Neural crest cell (in vitro differentiated cells): ENCODE results near the gene KDM3B. TPM values are rescaled to one million over a fixed set of nuclear protein-coding genes. Genes with fewer than 3 reads are reported as not detected.

Experiments
- DNase-seq: peaks from one replicate; pipeline ENCODE4 v3.0.0; 2021; ENCODE audit warnings: low read depth, mixed read lengths, low spot score
- H3K27ac Mint-ChIP-seq: one replicate; pipeline ENCODE4 v1.8.0; 2021; ENCODE audit warnings: mild to moderate bottlenecking, mixed read lengths; ENCODE audit not compliant: unreplicated experiment
- H3K27me3 Mint-ChIP-seq: 2 replicates; pipeline ENCODE4 v1.8.0; 2021; ENCODE audit warnings: low read depth, mild to moderate bottlenecking, mixed read lengths
- H3K36me3 Mint-ChIP-seq: 2 replicates; pipeline ENCODE4 v1.8.0; 2021; ENCODE audit warnings: low read depth, mild to moderate bottlenecking, mixed read lengths
- H3K4me1 Mint-ChIP-seq: 2 replicates; pipeline ENCODE4 v1.8.0; 2021; ENCODE audit warnings: mixed read lengths
- H3K4me3 Mint-ChIP-seq: one replicate; pipeline ENCODE4 v1.8.0; 2021; ENCODE audit warnings: mild to moderate bottlenecking, mixed read lengths
- H3K9me3 Mint-ChIP-seq: 2 replicates; pipeline ENCODE4 v1.8.0; 2021; ENCODE audit warnings: mixed read lengths
- total RNA-seq: library from RNA; stranded (reverse); gene quantifications from 2 replicates; pipeline ENCODE4 v1.2.1, GENCODE V29; 2021
- TF ChIP-seq, protein P1 (sequence below): fragments of 200-600 bp; sonication (generic); conservative IDR thresholded peaks from 2 replicates; pipeline ENCODE4 v1.5.0; 2021; ENCODE audit warnings: antibody characterized with exemption, mild to moderate bottlenecking

Gene KDM3B
- total RNA-seq, 1 donor from 2014 or later = 100 TPM

DNA sequence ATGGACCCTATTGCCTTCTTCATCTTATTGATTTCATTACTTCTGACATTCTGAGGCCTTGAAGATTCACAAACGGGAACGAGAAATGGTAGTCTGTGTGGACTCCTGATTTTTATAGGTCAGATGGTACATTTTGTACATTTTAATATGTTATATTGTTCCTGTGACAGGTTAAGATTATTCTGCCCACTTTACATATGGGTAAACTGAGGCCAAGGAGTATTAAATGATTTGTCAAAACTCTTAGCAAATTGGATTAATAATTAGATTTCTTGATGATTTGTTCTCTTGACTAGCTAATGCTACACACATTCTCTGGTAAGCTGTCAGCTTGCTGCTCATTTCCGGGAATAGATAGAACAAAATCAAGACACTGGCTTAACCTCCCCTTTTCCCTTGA lies 12.5 kb upstream of the KDM3B start:
- Mint-ChIP-seq H3K36me3 (peaks cover 12% of the 10 kb centered on the region), H3K4me3 (peak overlapping the region; percentile 91), H3K27ac (no peak overlapping the region), H3K27me3 (peaks cover 2% of the 10 kb centered on the region), H3K4me1 (peaks cover 37% of the 10 kb centered on the region), H3K9me3 (no peaks in the 10 kb centered on the region)
- no peak for DNase-seq
- TF ChIP-seq, protein P1, sequence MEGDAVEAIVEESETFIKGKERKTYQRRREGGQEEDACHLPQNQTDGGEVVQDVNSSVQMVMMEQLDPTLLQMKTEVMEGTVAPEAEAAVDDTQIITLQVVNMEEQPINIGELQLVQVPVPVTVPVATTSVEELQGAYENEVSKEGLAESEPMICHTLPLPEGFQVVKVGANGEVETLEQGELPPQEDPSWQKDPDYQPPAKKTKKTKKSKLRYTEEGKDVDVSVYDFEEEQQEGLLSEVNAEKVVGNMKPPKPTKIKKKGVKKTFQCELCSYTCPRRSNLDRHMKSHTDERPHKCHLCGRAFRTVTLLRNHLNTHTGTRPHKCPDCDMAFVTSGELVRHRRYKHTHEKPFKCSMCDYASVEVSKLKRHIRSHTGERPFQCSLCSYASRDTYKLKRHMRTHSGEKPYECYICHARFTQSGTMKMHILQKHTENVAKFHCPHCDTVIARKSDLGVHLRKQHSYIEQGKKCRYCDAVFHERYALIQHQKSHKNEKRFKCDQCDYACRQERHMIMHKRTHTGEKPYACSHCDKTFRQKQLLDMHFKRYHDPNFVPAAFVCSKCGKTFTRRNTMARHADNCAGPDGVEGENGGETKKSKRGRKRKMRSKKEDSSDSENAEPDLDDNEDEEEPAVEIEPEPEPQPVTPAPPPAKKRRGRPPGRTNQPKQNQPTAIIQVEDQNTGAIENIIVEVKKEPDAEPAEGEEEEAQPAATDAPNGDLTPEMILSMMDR = no peak

GRCh38 chr5:138344887-138345622 lies 7.4 kb upstream of the KDM3B start:
- no peak overlapping the region for H3K4me3 Mint-ChIP-seq
- H3K27ac Mint-ChIP-seq = no peak overlapping the region
- no peaks in the 10 kb centered on the region for H3K9me3 Mint-ChIP-seq
- no peak for DNase-seq
- no peaks in the 10 kb centered on the region for H3K27me3 Mint-ChIP-seq
- H3K36me3 Mint-ChIP-seq = peaks cover 26% of the 10 kb centered on the region
- TF ChIP-seq, protein P1 = no peak
- H3K4me1 Mint-ChIP-seq = peaks cover 18% of the 10 kb centered on the region

- no peak overlapping the region for H3K27ac Mint-ChIP-seq
Observed at GRCh38 chr5:138346889-138347288, 5.6 kb upstream of the KDM3B start.

GRCh38 chr5:138349852-138350562 lies 2.5 kb upstream of the KDM3B start:
- peaks cover 15% of the 10 kb centered on the region for H3K9me3 Mint-ChIP-seq
- peaks cover 33% of the 10 kb centered on the region for H3K36me3 Mint-ChIP-seq
- H3K27me3 Mint-ChIP-seq = no peaks in the 10 kb centered on the region
- H3K4me3 Mint-ChIP-seq = peak overlapping the region; percentile 88
- DNase-seq = no peak
- H3K4me1 Mint-ChIP-seq = peaks cover 16% of the 10 kb centered on the region
- no peak overlapping the region for H3K27ac Mint-ChIP-seq
- TF ChIP-seq, protein P1 = no peak

More at GRCh38 chr5:138346889-138347288, 5.6 kb upstream of the KDM3B start:
- Mint-ChIP-seq H3K27me3 (no peaks in the 10 kb centered on the region), H3K4me1 (no peaks in the 10 kb centered on the region), H3K36me3 (peaks cover 35% of the 10 kb centered on the region), H3K4me3 (peak overlapping the region; percentile 65), H3K9me3 (peaks cover 12% of the 10 kb centered on the region)
- TF ChIP-seq, protein P1 = no peak
- no peak for DNase-seq

- Mint-ChIP-seq H3K27ac (no peak overlapping the region), H3K4me3 (peak overlapping the region; percentile 88), H3K36me3 (peaks cover 32% of the 10 kb centered on the region), H3K4me1 (peaks cover 21% of the 10 kb centered on the region), H3K27me3 (no peaks in the 10 kb centered on the region), H3K9me3 (peaks cover 15% of the 10 kb centered on the region)
- TF ChIP-seq, protein P1 = no peak
- no peak for DNase-seq
Observed at GRCh38 chr5:138350563-138350890, 2.0 kb upstream of the KDM3B start.
